EH (cell line): ENCODE measurements around the gene SEC24A.
A peak's percentile ranks its signal among the peaks of the same experiment; 100 is the strongest.
"Not testable (repeated sequence)": the region's sequence is repeated elsewhere in the genome, so short reads cannot be mapped to it uniquely, and the experiment has no call there.

Source experiments
- DNase-seq: peaks from one replicate; pipeline ENCODE4 v3.0.0-alpha.2; 2015; ENCODE audit warnings: low read depth

The SEC24A gene

GRCh38 chr5:134749415-134749814, 100.8 kb downstream of the SEC24A start:
- no peak for DNase-seq

GRCh38 chr5:134758176-134758503, 109.6 kb downstream of the SEC24A start:
- DNase-seq, result no peak

GRCh38 chr5:134758504-134759341, 110.1 kb downstream of the SEC24A start, which contains the start of gene DDX46:
Gene DDX46 (plus strand): TSS chr5:134758779. CDS start chr5:134758939, 160 bp downstream.
- peak; percentile 92 for DNase-seq

- not testable (repeated sequence) for DNase-seq
Observed at GRCh38 chr5:134767528-134768291, 119.1 kb downstream of the SEC24A start.

- peak; percentile 58 for DNase-seq
Observed at GRCh38 chr5:134769206-134769605, 120.6 kb downstream of the SEC24A start.

GRCh38 chr5:134772461-134773125, 124.0 kb downstream of the SEC24A start:
- DNase-seq, result no peak

- no peak for DNase-seq
Observed at GRCh38 chr5:134777366-134777765, 128.8 kb downstream of the SEC24A start.
